ENCODE data around the gene ZNF98. TPM values are rescaled to one million over a fixed set of nuclear protein-coding genes. Genes with fewer than 3 reads are reported as not detected.

ZNF98 gene
- total and polyA plus RNA-seq, 2 of the 13 experiments (the other 11 are each of a cell fraction or from before 2014, with no cell fraction given), result not detected

DNA sequence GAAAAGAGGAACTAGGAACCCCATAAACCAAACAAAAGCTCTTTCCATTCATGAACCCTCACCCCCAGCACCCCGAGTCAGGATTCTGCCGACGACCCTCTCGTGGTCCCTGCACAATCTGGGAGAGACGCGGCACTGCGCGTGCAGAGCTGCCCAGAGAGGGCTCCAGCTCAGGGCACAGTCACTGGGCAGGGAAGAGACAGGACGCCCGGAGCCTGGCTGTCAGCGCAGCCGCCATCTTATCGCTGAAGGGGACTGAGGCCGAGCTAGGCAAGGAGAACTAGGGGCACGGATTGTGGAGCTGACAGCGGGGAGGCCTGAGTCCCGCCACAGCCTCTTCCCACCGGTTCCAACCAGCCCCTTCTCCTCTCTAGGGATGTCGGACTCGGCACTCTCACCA is 349 bp downstream of the ZNF98 start (continued):
- TF ChIP-seq, protein P1, sequence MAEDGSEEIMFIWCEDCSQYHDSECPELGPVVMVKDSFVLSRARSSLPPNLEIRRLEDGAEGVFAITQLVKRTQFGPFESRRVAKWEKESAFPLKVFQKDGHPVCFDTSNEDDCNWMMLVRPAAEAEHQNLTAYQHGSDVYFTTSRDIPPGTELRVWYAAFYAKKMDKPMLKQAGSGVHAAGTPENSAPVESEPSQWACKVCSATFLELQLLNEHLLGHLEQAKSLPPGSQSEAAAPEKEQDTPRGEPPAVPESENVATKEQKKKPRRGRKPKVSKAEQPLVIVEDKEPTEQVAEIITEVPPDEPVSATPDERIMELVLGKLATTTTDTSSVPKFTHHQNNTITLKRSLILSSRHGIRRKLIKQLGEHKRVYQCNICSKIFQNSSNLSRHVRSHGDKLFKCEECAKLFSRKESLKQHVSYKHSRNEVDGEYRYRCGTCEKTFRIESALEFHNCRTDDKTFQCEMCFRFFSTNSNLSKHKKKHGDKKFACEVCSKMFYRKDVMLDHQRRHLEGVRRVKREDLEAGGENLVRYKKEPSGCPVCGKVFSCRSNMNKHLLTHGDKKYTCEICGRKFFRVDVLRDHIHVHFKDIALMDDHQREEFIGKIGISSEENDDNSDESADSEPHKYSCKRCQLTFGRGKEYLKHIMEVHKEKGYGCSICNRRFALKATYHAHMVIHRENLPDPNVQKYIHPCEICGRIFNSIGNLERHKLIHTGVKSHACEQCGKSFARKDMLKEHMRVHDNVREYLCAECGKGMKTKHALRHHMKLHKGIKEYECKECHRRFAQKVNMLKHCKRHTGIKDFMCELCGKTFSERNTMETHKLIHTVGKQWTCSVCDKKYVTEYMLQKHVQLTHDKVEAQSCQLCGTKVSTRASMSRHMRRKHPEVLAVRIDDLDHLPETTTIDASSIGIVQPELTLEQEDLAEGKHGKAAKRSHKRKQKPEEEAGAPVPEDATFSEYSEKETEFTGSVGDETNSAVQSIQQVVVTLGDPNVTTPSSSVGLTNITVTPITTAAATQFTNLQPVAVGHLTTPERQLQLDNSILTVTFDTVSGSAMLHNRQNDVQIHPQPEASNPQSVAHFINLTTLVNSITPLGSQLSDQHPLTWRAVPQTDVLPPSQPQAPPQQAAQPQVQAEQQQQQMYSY (CRISPR knock-in tag; IDR thresholded peaks at IDR 0.05), result no peak
- TF ChIP-seq NR1H2 (CRISPR knock-in tag; IDR thresholded peaks at IDR 0.05; ENCODE audit: borderline replicate concordance, low read depth) (no peak), SP4 (CRISPR knock-in tag; IDR thresholded peaks at IDR 0.05) (no peak)
- TF ChIP-seq, protein P2, sequence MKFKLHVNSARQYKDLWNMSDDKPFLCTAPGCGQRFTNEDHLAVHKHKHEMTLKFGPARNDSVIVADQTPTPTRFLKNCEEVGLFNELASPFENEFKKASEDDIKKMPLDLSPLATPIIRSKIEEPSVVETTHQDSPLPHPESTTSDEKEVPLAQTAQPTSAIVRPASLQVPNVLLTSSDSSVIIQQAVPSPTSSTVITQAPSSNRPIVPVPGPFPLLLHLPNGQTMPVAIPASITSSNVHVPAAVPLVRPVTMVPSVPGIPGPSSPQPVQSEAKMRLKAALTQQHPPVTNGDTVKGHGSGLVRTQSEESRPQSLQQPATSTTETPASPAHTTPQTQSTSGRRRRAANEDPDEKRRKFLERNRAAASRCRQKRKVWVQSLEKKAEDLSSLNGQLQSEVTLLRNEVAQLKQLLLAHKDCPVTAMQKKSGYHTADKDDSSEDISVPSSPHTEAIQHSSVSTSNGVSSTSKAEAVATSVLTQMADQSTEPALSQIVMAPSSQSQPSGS (CRISPR knock-in tag; IDR thresholded peaks at IDR 0.05), result no peak

DNA sequence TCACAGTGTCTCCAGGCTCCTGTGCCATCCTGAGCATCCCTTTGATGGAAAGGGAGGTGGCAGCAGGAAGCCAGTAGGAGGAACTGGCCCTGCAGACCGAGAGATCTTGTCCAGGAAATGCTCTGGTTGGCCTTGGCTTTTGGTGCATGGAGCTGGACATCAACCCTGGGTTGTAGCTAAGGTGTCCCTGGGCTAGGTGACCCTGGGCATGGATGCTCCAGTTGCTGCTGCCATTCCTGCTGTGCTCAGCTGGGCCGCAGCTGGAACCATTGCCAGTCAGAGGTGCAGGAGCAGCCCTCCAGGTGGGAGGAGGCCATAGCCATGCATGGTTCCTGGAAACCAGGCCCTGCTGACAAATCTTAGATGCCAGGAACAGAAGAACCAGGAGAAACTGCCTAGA is 67.5 kb downstream of the ZNF98 start:
- 0% methylated on average over 1 of the region's 2 CpGs for WGBS (ENCODE audit: low lambda C conversion rate)
- TF ChIP-seq PAWR (CRISPR knock-in tag; IDR thresholded peaks at IDR 0.05; ENCODE audit: borderline replicate concordance), result no peak
- TF ChIP-seq, protein P3, sequence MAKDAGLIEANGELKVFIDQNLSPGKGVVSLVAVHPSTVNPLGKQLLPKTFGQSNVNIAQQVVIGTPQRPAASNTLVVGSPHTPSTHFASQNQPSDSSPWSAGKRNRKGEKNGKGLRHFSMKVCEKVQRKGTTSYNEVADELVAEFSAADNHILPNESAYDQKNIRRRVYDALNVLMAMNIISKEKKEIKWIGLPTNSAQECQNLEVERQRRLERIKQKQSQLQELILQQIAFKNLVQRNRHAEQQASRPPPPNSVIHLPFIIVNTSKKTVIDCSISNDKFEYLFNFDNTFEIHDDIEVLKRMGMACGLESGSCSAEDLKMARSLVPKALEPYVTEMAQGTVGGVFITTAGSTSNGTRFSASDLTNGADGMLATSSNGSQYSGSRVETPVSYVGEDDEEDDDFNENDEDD (CRISPR knock-in tag; IDR thresholded peaks at IDR 0.05; ENCODE audit: borderline replicate concordance), result no peak
- TF ChIP-seq KDM5A (IDR thresholded peaks at IDR 0.05; ENCODE audit: borderline replicate concordance, low read length), result no peak
- no peak for TF ChIP-seq FOXM1 (CRISPR knock-in tag; IDR thresholded peaks at IDR 0.05)
- TF ChIP-seq, protein P4, sequence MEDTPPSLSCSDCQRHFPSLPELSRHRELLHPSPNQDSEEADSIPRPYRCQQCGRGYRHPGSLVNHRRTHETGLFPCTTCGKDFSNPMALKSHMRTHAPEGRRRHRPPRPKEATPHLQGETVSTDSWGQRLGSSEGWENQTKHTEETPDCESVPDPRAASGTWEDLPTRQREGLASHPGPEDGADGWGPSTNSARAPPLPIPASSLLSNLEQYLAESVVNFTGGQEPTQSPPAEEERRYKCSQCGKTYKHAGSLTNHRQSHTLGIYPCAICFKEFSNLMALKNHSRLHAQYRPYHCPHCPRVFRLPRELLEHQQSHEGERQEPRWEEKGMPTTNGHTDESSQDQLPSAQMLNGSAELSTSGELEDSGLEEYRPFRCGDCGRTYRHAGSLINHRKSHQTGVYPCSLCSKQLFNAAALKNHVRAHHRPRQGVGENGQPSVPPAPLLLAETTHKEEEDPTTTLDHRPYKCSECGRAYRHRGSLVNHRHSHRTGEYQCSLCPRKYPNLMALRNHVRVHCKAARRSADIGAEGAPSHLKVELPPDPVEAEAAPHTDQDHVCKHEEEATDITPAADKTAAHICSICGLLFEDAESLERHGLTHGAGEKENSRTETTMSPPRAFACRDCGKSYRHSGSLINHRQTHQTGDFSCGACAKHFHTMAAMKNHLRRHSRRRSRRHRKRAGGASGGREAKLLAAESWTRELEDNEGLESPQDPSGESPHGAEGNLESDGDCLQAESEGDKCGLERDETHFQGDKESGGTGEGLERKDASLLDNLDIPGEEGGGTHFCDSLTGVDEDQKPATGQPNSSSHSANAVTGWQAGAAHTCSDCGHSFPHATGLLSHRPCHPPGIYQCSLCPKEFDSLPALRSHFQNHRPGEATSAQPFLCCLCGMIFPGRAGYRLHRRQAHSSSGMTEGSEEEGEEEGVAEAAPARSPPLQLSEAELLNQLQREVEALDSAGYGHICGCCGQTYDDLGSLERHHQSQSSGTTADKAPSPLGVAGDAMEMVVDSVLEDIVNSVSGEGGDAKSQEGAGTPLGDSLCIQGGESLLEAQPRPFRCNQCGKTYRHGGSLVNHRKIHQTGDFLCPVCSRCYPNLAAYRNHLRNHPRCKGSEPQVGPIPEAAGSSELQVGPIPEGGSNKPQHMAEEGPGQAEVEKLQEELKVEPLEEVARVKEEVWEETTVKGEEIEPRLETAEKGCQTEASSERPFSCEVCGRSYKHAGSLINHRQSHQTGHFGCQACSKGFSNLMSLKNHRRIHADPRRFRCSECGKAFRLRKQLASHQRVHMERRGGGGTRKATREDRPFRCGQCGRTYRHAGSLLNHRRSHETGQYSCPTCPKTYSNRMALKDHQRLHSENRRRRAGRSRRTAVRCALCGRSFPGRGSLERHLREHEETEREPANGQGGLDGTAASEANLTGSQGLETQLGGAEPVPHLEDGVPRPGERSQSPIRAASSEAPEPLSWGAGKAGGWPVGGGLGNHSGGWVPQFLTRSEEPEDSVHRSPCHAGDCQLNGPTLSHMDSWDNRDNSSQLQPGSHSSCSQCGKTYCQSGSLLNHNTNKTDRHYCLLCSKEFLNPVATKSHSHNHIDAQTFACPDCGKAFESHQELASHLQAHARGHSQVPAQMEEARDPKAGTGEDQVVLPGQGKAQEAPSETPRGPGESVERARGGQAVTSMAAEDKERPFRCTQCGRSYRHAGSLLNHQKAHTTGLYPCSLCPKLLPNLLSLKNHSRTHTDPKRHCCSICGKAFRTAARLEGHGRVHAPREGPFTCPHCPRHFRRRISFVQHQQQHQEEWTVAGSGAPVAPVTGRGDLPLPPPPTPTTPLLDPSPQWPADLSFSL (CRISPR knock-in tag; IDR thresholded peaks at IDR 0.05), result no peak
- TF ChIP-seq CHCHD3 (CRISPR knock-in tag; IDR thresholded peaks at IDR 0.05), result no peak
- no peak for TF ChIP-seq ZNF138 (CRISPR knock-in tag; IDR thresholded peaks at IDR 0.05; ENCODE audit: low read depth)

More for the DNA sequence above, 67.5 kb downstream of the ZNF98 start:
- Histone ChIP-seq H2AFZ (ENCODE audit: low read length) (no peak overlapping the region), H3K27ac (ENCODE audit: extremely low read length, insufficient read depth, low read length) (no peak overlapping the region), H3K79me2 (ENCODE audit: insufficient read depth, low read length) (no peaks in the 10 kb centered on the region), H3K4me2 (ENCODE audit: low read depth, low read length) (no peak overlapping the region), H3K4me1 (ENCODE audit: insufficient read depth, low read length) (no peaks in the 10 kb centered on the region), H3K9me3 (ENCODE audit: low read length) (peaks cover 84% of the 10 kb centered on the region), H3K36me3 (replicated peaks in 1 of 2; ENCODE audit: control insufficient read depth in 1 of 2, insufficient read depth in 2 of 2, low read length in 2 of 2) (no peaks in the 10 kb centered on the region), H4K20me1 (ENCODE audit: insufficient read depth, low read length) (no peaks in the 10 kb centered on the region), H3K9ac (ENCODE audit: insufficient read depth, low read depth, low read length) (no peak overlapping the region), H3K4me3 (replicated peaks in 1 of 3; ENCODE audit: insufficient read depth in 1 of 3, low read depth in 2 of 3, low read length in 3 of 3) (no peak overlapping the region), H3K27me3 (ENCODE audit: control insufficient read depth in 1 of 2, insufficient read depth in 2 of 2, low read length in 2 of 2) (no peaks in the 10 kb centered on the region)
- intact Hi-C loops (cut with micrococcal nuclease; ENCODE audit: unreplicated experiment), result no loop called here
- ChIA-PET CTCF (ENCODE audit: low intra/inter-chr PET ratio, low total read pairs) (no interaction called here), POLR2A (no interaction called here)
- in situ Hi-C loops (cut with HindIII; ENCODE audit: extremely low pct_ligation_motif_present, low pct_unique_long_range_greater_than_20kb), result no loop called here
- FAIRE-seq, result no peak
- no peak for ATAC-seq
- BruUV-seq (replicated peaks), result no TSS peak
- DNase-seq (ENCODE audit: low spot score), result no peak

Data from HepG2 (cell line).